Thymus (tissue), 11 donors: ENCODE results near the gene CDH4. TPM values are rescaled to one million over a fixed set of nuclear protein-coding genes. Genes with fewer than 3 reads are reported as not detected.
A peak's percentile ranks its signal among the peaks of the same experiment; 100 is the strongest.

Experiments
- DNase-seq, 9 donors: peaks; one replicate each; pipeline ENCODE4 v3.0.0-alpha.2; 2013; ENCODE audit warnings: low spot score in 9 of 9, low read depth in 6 of 9, missing footprints in 1 of 9
- H3K27ac ChIP-seq, 2 donors: one replicate each; pipeline ENCODE4 v1.5.1; 2013; ENCODE audit warnings: control low read depth in 1 of 2, low read depth in 1 of 2, low read length in 1 of 2, mild to moderate bottlenecking in 1 of 2, moderate library complexity in 1 of 2
- H3K27me3 ChIP-seq, 2 donors: one replicate each; pipeline ENCODE4 v1.5.1; 2013; ENCODE audit warnings: low read length in 1 of 2; ENCODE audit not compliant: control insufficient read depth in 2 of 2, insufficient read depth in 1 of 2
- H3K36me3 ChIP-seq, 2 donors: one replicate each; pipeline ENCODE4 v1.5.1; 2013; ENCODE audit warnings: low read length in 1 of 2, mild to moderate bottlenecking in 1 of 2, moderate library complexity in 1 of 2; ENCODE audit not compliant: control insufficient read depth in 2 of 2, insufficient read depth in 2 of 2
- H3K4me1 ChIP-seq, 2 donors: one replicate each; pipeline ENCODE4 v1.5.1; 2013; ENCODE audit warnings: low read length in 2 of 2; ENCODE audit not compliant: control insufficient read depth in 2 of 2, insufficient read depth in 2 of 2
- H3K4me3 ChIP-seq, 2 donors: one replicate each; pipeline ENCODE4 v1.5.1; 2013; ENCODE audit warnings: low read length in 2 of 2, control low read depth in 1 of 2, mild to moderate bottlenecking in 1 of 2
- H3K9me3 ChIP-seq, 2 donors: one replicate each; pipeline ENCODE4 v1.5.1; 2013; ENCODE audit warnings: low read length in 1 of 2, mild to moderate bottlenecking in 1 of 2; ENCODE audit not compliant: control insufficient read depth in 2 of 2, insufficient read depth in 1 of 2
- WGBS: extraction: QIAGEN DNeasy Blood & Tissue Kit; methylation state at CpG from one replicate; pipeline ENCODE4 v1.1.7; 2013; 5-methylcytosine and 5-hydroxymethylcytosine counted together
- polyA plus RNA-seq: library from polyadenylated mRNA; stranded (reverse); fragments of 200-250 nt; gene quantifications from one replicate; pipeline ENCODE4 v1.2.3, GENCODE V29; 2013
- total RNA-seq: library from RNA; stranded (reverse); fragments of 120-200 nt; gene quantifications from one replicate; pipeline ENCODE4 v1.2.4, GENCODE V29; 2013
- donor health status: healthy.

CDH4 gene
- total and polyA plus RNA-seq, 2 donors, result 0.34 to 0.61 TPM

DNA sequence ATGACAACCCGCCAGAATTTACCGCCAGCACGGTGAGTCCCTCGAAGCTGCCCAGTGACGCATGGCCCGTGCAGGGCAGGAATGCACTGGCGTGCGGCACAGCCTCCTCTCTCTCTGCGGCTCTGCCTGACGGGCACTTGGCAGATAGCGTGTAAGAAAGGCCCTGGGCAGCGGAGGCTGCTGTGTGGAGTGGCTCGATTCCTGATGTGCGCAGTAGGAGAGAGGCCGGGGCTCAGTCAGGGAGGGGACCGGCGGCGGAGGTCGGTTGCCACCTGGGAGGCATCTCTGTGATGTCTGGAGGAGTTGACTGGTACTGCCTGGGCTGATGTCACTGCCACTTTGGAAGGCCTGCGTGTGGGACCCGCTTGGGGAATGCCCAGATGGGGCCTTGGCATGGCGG, 643.0 kb downstream of the CDH4 start:
- no peak for DNase-seq
- Histone ChIP-seq H3K4me1 (no peaks in the 10 kb centered on the region), H3K9me3 (no peaks in the 10 kb centered on the region), H3K27ac (no peak overlapping the region), H3K4me3 (no peak overlapping the region), H3K36me3 (no peaks in the 10 kb centered on the region), H3K27me3 (no peaks in the 10 kb centered on the region)
- WGBS, result 97% methylated on average over 22 of the region's 22 CpGs

DNA sequence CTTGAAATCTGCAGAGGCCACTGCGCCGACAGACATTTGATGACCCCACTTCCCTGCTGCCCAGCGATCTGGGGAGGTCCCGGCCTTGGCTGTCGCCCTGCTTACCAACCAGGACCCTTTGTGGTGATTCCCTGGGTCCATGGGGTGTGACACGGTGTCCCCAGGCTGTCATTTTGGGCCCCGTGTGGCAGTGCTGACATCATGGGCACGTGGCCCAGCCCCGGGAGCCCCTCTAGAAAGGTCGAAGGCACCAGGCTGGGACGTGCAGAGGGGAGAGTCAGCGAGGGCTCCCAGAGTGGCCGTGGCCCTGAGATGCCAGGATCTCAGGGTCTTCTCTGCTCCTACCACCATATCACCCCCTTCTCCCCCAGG, 643.6 kb downstream of the CDH4 start:
- Histone ChIP-seq H3K4me3 (no peak overlapping the region), H3K27ac (no peak overlapping the region), H3K36me3 (no peaks in the 10 kb centered on the region), H3K4me1 (no peaks in the 10 kb centered on the region), H3K27me3 (no peaks in the 10 kb centered on the region), H3K9me3 (no peaks in the 10 kb centered on the region)
- DNase-seq, result no peak
- 94% methylated on average over 13 of the region's 13 CpGs for WGBS

DNA sequence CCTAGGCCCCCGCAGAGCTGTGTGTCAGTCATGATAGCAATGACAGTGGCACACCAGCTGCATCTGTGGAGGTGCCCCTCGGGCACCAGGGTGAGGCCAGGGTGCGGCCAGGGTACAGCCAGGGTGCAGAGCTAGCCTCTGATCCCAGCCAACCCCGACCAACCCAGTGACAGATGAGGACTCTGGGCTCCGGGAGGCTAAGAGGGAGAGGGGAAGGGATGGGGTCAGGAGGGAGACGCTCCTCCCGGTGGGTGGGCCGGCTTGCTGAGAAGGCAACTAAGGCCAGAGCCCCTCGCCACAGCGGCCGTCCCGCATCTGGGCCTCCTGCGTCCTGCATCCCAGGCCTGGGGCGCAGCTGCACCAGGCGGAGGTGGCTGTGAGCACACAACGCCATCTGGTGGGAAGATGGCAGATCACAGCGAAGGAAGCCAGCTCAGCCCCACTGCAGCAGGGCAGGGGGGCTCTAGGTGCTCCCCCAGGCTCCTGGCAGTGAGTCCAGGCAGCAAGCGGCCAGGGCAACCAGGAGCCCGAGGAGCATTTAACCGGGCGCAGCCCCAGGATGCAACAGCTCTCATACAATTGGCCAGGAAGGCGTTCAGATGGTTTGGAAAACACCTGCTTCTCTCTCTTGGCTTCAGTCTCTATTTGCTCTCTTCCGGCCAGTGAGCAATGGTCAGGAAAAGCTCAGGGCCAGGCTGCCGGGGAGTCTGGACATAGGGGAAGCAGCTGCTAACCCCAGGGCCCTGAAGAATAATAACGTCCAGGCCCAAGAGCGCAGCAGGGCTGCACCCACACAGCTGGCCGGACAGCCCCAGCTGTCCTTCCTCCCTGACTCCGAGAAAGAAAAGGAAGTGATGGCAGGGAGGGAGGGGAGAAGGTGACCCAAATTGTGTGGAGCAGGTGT, 644.2 kb downstream of the CDH4 start:
- Histone ChIP-seq H3K36me3 (no peaks in the 10 kb centered on the region), H3K9me3 (no peaks in the 10 kb centered on the region), H3K4me3 (no peak overlapping the region), H3K4me1 (no peaks in the 10 kb centered on the region), H3K27ac (no peak overlapping the region), H3K27me3 (peaks cover 0 to under 1% of the 10 kb centered on the region in 2 donors)
- 54% methylated on average over 28 of the region's 28 CpGs for WGBS
- peak in 5 of 9 donors; percentile 3 to 34 (median 21) for DNase-seq

DNA sequence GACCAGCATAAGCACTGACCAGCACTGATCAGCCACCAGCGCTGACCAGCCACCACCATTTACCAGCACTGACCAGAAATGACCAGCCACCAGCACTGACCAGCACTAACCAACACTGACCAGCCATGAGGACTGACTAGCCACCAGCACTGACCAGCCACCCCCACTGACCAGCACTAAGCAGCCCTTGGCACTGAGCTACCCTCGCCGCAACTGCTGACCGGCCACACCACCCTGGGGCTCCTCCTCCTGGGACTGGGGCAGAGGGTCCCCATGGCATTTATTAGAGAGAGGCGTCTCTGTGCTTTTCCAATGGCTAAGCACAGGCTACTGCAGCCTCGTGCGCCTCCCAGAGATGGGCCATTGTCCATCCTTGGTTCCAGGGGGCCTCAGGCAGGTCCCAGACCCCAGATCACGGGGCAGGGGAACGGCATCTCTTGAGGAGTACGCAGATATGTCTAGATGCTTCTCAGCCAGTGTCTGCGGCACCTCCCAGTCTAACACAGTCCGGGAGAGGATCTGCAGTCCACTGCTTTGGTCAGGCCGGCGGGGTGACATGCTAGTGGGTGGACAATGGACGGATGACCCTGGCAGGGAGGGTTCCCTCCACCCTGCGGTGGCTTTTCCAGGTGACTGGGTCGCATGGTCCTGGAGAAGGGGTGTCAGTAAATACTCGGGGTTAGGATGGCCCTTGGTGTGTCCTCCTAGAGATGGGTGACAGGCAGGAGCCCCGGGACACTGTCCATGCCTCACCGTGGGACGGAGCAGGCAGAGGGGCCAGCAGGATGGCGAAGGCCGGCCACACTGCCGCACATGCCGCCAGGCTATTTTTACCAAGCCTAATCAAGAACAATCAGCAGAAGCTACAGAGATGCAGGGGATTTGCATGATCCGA, 645.6 kb downstream of the CDH4 start:
- peaks cover 0 to 4% of the 10 kb centered on the region in 2 donors for H3K27me3 ChIP-seq
- no peaks in the 10 kb centered on the region for H3K9me3 ChIP-seq
- H3K4me3 ChIP-seq, result no peak overlapping the region
- no peaks in the 10 kb centered on the region for H3K36me3 ChIP-seq
- no peak for DNase-seq
- no peaks in the 10 kb centered on the region for H3K4me1 ChIP-seq
- 96% methylated on average over 26 of the region's 26 CpGs for WGBS
- H3K27ac ChIP-seq, result no peak overlapping the region

DNA sequence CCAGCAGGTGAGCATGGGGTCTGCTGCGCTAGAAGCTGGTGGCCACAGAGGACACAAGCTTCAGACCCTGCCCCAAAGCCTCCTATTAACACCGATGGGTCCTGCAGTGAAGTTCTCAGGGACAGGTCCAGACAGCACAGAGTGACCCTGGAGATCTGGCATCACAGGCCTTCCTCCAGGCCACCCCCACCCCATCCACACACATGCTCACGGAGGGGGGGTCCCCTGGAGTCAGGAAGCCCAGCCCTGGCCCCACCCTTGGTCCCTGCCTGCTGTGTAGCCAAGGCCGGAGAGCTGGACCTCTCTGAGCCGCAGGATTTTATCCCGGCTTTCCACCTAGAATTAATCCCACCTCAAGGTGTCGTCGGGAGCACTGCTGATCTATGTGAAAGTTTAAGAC, 646.3 kb downstream of the CDH4 start:
- no peaks in the 10 kb centered on the region for H3K36me3 ChIP-seq
- H3K4me3 ChIP-seq, result no peak overlapping the region
- no peaks in the 10 kb centered on the region for H3K4me1 ChIP-seq
- WGBS, result 90% methylated on average over 8 of the region's 8 CpGs
- peaks cover 0 to 4% of the 10 kb centered on the region in 2 donors for H3K27me3 ChIP-seq
- H3K9me3 ChIP-seq, result no peaks in the 10 kb centered on the region
- no peak for DNase-seq
- no peak overlapping the region for H3K27ac ChIP-seq

DNA sequence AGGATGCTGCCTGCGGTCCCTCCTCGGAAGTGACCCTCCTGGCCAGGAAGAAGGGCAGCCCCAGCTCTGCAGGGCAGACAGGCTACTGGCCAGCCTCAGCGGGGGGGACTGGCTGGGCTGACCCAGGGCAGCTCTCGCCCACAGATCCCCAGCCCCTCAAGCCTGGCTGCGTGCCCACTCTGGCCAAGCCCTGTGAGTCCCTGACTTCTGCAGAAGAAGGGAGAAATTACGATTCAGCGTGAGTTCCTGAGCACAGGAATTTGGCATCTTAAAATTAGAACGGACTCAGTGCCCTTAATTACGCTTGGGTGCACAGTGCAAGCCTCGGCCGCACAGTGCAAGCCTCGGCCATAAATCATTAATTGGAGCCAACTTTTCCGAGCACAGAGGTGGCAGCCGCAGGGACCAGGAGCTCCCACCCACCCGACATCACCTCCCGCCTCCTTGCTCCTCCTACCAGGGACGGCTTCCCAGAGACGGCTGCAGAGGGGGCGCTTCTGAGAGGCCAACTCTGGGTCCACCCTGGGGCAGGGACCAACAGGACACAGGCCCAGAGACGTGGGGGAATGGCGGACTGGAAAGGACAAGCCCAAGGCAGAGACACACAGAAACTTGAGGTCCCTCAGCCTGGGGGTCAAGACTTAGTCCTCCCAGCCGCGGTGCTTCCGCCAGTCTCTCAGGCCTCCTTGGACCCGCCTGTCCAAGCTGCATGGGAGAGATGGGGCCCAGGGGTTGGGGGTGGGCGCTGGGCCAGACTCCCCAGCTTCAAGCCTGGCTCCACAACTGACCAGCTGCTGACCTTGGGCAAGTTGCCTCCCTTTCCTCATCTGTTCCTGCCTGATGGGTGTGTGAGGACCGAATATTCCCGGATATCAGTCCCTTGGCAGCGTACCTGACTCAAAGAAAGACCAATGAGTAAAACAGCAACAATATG, 648.2 kb downstream of the CDH4 start:
- WGBS, result 78% methylated on average over 29 of the region's 29 CpGs
- no peaks in the 10 kb centered on the region for H3K4me1 ChIP-seq
- no peak overlapping the region for H3K4me3 ChIP-seq
- peaks cover 0 to 4% of the 10 kb centered on the region in 2 donors for H3K27me3 ChIP-seq
- no peak overlapping the region for H3K27ac ChIP-seq
- no peaks in the 10 kb centered on the region for H3K36me3 ChIP-seq
- no peaks in the 10 kb centered on the region for H3K9me3 ChIP-seq
- DNase-seq, result no peak

DNA sequence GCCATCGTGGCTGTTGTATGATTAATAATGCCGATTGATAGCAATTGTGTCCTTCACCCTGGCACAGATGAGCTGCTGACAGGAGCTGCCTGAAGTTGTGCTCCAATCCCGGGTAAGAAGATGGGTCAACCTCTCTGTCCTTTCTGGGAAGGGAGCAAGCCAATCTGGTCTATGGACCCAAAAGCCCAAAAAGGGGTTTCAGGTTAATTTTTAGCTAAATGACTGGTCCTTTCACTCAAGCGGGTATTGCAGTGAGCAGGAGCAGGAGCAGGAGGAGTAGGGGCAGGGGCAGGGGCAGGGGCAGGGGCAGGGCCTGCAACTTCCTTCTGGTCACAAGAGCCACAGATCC, 648.9 kb downstream of the CDH4 start:
- 92% methylated on average over 4 of the region's 4 CpGs for WGBS
- DNase-seq, result no peak
- Histone ChIP-seq H3K27ac (no peak overlapping the region), H3K36me3 (no peaks in the 10 kb centered on the region), H3K9me3 (no peaks in the 10 kb centered on the region), H3K4me1 (no peaks in the 10 kb centered on the region), H3K27me3 (peaks cover 0 to 4% of the 10 kb centered on the region in 2 donors), H3K4me3 (no peak overlapping the region)

DNA sequence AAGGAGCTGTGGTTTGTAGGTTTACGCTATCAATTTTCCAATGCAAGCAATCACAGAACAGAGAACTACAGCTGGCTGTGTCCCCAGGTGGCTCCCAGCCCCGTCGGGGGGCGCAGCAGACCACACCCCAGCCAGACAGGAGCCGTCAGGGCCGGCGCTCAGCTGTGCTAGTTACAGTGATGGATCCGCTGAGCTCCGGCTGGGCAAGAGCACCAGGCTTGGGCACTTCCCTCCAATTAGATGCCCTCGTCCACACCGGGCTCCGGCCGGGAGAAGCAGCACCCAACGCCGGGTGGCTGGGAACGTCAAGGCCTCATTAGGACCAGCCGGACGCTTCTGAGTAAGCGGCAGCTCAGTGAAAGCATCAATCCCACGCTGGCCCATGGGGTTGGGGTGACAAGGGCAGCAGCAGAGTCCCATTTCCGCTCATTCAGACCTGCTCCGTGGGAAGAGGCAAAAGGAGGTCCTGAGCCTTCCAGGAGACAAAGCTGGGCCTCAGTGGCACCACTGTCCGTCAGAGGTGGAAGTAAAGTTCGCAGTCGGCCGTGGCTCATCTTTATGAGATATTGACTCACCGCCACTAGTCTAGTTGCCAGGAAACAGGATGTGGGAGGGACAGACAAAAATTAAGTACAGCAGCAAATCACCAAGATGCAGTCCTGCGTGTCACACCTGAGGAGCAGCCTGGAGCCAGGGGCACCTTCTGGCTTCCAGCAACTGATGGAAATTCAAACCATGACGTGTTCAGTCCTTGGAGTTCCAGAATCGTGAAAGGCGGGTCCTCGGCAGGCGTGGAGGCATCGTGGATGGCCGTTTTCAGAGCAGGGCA, 649.5 kb downstream of the CDH4 start:
- Histone ChIP-seq H3K4me1 (no peaks in the 10 kb centered on the region), H3K9me3 (no peaks in the 10 kb centered on the region), H3K36me3 (no peaks in the 10 kb centered on the region), H3K27me3 (peaks cover 0 to 4% of the 10 kb centered on the region in 2 donors), H3K4me3 (no peak overlapping the region), H3K27ac (no peak overlapping the region)
- 88% methylated on average over 35 of the region's 35 CpGs for WGBS
- DNase-seq, result no peak
